ENCODE data around the gene ST7L. TPM values are rescaled to one million over a fixed set of nuclear protein-coding genes. Genes with fewer than 3 reads are reported as not detected.

The ST7L gene, protein sequence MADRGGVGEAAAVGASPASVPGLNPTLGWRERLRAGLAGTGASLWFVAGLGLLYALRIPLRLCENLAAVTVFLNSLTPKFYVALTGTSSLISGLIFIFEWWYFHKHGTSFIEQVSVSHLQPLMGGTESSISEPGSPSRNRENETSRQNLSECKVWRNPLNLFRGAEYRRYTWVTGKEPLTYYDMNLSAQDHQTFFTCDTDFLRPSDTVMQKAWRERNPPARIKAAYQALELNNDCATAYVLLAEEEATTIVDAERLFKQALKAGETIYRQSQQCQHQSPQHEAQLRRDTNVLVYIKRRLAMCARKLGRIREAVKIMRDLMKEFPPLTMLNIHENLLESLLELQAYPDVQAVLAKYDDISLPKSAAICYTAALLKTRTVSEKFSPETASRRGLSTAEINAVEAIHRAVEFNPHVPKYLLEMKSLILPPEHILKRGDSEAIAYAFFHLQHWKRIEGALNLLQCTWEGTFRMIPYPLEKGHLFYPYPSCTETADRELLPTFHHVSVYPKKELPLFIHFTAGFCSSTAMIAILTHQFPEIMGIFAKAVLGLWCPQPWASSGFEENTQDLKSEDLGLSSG
- total RNA-seq (2022; extraction: Qiagen RNA extraction) = 11.8 to 13.5 TPM (median 12.8 TPM) in 5 replicates

GRCh38 chr1:112618721-112619517, at the start of gene ST7L:
Gene ST7L (minus strand): TSS chr1:112619141. CDS start chr1:112619113, 28 bp downstream.

GRCh38 chr1:112619518-112620376, 806 bp upstream of the ST7L start, which contains the start of gene CAPZA1:
Gene CAPZA1 (plus strand): TSS chr1:112619832. CDS start chr1:112619845, 13 bp downstream.

GRCh38 chr1:112508278-112509004, 110.5 kb downstream of the ST7L start, which contains the start of gene WNT2B:
Gene WNT2B (plus strand): TSS chr1:112508965. CDS start chr1:112509263, 298 bp downstream.

Other genes with a start within 250 kb of the ST7L start
- gene CTTNBP2NL, start 222.9 kb downstream of the ST7L start, total RNA-seq (2022; extraction: Qiagen RNA extraction) = 5.3 to 9.9 TPM (median 7.8 TPM) in 5 replicates
- gene WNT2B, start 110.2 kb downstream of the ST7L start, total RNA-seq (2022; extraction: Qiagen RNA extraction) = 0.18 to 0.38 TPM (median 0.32 TPM) in 5 replicates
- 58.8 to 82.1 TPM (median 62.6 TPM) in 5 replicates for gene CAPZA1, start 691 bp upstream of the ST7L start, total RNA-seq (2022; extraction: Qiagen RNA extraction)
- gene MOV10, start 55.5 kb upstream of the ST7L start, total RNA-seq (2022; extraction: Qiagen RNA extraction) = 22.7 to 36.0 TPM (median 31.0 TPM) in 5 replicates
- 346 to 394 TPM (median 376 TPM) in 5 replicates for gene RHOC, start 88.0 kb upstream of the ST7L start, total RNA-seq (2022; extraction: Qiagen RNA extraction)
- 0.82 to 1.5 TPM (median 1.2 TPM) in 5 replicates for gene PPM1J, start 96.2 kb upstream of the ST7L start, total RNA-seq (2022; extraction: Qiagen RNA extraction)

Data from A549 treated with CORT108297 at 1 μM for 4 hours (cell line).